HG02678 (cell line): ENCODE data around the gene ADAM10.

Experiments
- ATAC-seq: cut with Tn5 transposase; IDR thresholded peaks from one replicate; pipeline ENCODE4 v1.9.1; 2021; ENCODE audit warnings: mild to moderate bottlenecking, moderate library complexity; ENCODE audit not compliant: unreplicated experiment

Gene ADAM10

GRCh38 chr15:58556541-58556940 lies 193.0 kb downstream of the ADAM10 start:
- no peak for ATAC-seq

GRCh38 chr15:58556028-58556361 lies 193.5 kb downstream of the ADAM10 start:
- ATAC-seq, result no peak

- ATAC-seq, result no peak
Observed at GRCh38 chr15:58555162-58556027, 194.1 kb downstream of the ADAM10 start.

- no peak for ATAC-seq
Observed at GRCh38 chr15:58554758-58555157, 194.7 kb downstream of the ADAM10 start.

GRCh38 chr15:58553365-58553918 lies 196.1 kb downstream of the ADAM10 start:
- no peak for ATAC-seq

- ATAC-seq, result no peak
Observed at GRCh38 chr15:58552505-58553364, 196.8 kb downstream of the ADAM10 start.

GRCh38 chr15:58551764-58552504 lies 197.6 kb downstream of the ADAM10 start:
- no peak for ATAC-seq

GRCh38 chr15:58551084-58551763 lies 198.3 kb downstream of the ADAM10 start:
- ATAC-seq, result no peak

GRCh38 chr15:58549785-58550074 lies 199.8 kb downstream of the ADAM10 start:
- no peak for ATAC-seq

GRCh38 chr15:58549013-58549784 lies 200.3 kb downstream of the ADAM10 start:
- no peak for ATAC-seq

GRCh38 chr15:58548308-58549012 lies 201.0 kb downstream of the ADAM10 start:
- no peak for ATAC-seq

- ATAC-seq, result no peak
Observed at GRCh38 chr15:58547628-58548307, 201.7 kb downstream of the ADAM10 start.

GRCh38 chr15:58546635-58547627 lies 202.6 kb downstream of the ADAM10 start:
- no peak for ATAC-seq

- ATAC-seq, result no peak
Observed at GRCh38 chr15:58546066-58546591, 203.4 kb downstream of the ADAM10 start.

- no peak for ATAC-seq
Observed at GRCh38 chr15:58545307-58546065, 204.0 kb downstream of the ADAM10 start.

- no peak for ATAC-seq
Observed at GRCh38 chr15:58544756-58545155, 204.8 kb downstream of the ADAM10 start.
